Measurements from ENCODE around the gene TMEM187. TPM values are rescaled to one million over a fixed set of nuclear protein-coding genes. Genes with fewer than 3 reads are reported as not detected.

Gene TMEM187
- total and polyA plus RNA-seq, 10 of the 15 experiments (the other 5 are each of a cell fraction or from before 2014, with no cell fraction given), result 0.45 to 8.5 (median 4.1) TPM

DNA sequence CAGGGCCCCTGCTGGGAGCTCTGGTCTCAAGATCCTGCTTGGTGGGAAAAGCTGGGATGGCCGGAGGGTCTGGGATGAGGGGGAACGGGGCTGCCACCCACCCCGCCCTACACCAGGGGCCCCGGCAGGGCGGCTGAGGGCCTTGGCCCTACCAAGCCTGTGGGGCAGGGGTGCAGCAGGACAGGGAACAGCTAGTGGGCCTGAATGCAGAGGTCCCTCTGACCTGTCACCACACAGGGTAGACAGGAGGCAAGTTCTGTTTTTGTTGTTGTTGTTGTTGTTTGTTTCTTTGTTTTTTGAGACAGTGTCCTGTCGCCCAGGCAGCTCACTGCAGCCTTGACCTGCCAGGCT is 27.8 kb upstream of the TMEM187 start:
- ChIA-PET CTCF (interaction anchor here (0.9 to 8.7 kb wide), 4 partner anchors 19 to 105 kb away, joined by 3 to 172 read pairs (median 22); partner anchors contain the start of gene ARHGAP4), SMC1A (ENCODE audit: uncharacterized antibody, unreplicated experiment) (interaction anchor here (0.9 to 6.5 kb wide), 3 partner anchors 20 to 36 kb away, joined by 3 to 61 read pairs (median 4); partner anchors contain the start of gene ARHGAP4), RAD21 (ENCODE audit: unreplicated experiment) (interaction anchor here (0.7 to 4.6 kb wide), 4 partner anchors 16 to 68 kb away, joined by 3 to 59 read pairs (median 3); partner anchors contain the start of gene ARHGAP4), POLR2A (interaction anchor here (0.6 to 2.0 kb wide), 6 partner anchors 16 to 104 kb away, joined by 3 to 9 read pairs (median 4); partner anchors contain the start of gene ARHGAP4)
- H2AFZ ChIP-seq (ENCODE audit: control insufficient read depth, low read depth, low read length), result peak overlapping the region; percentile 60
- FAIRE-seq (no peak), DNase-seq (ENCODE audit: low read depth, low spot score) (no peak), ATAC-seq (peak; percentile 22)
- no peaks in the 10 kb centered on the region for H3K27me3 ChIP-seq (replicated peaks in 1 of 2; ENCODE audit: control insufficient read depth in 2 of 2, insufficient read depth in 2 of 2, low read length in 1 of 2)
- no peaks in the 10 kb centered on the region for H3K79me2 ChIP-seq (ENCODE audit: control insufficient read depth, insufficient read depth, low read length)
- no peak for TF ChIP-seq SPI1 (IDR thresholded peaks at IDR 0.05; ENCODE audit: borderline replicate concordance, insufficient read depth, low read depth, low read length)
- TF ChIP-seq IKZF2 (IDR thresholded peaks at IDR 0.05), result no peak
- TF ChIP-seq CBFB (IDR thresholded peaks at IDR 0.05; ENCODE audit: low read depth), result no peak
- TF ChIP-seq SMAD1 (IDR thresholded peaks at IDR 0.05; ENCODE audit: low read depth, partially characterized antibody), result no peak
- TF ChIP-seq, protein P1, sequence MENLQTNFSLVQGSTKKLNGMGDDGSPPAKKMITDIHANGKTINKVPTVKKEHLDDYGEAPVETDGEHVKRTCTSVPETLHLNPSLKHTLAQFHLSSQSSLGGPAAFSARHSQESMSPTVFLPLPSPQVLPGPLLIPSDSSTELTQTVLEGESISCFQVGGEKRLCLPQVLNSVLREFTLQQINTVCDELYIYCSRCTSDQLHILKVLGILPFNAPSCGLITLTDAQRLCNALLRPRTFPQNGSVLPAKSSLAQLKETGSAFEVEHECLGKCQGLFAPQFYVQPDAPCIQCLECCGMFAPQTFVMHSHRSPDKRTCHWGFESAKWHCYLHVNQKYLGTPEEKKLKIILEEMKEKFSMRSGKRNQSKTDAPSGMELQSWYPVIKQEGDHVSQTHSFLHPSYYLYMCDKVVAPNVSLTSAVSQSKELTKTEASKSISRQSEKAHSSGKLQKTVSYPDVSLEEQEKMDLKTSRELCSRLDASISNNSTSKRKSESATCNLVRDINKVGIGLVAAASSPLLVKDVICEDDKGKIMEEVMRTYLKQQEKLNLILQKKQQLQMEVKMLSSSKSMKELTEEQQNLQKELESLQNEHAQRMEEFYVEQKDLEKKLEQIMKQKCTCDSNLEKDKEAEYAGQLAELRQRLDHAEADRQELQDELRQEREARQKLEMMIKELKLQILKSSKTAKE (IDR thresholded peaks at IDR 0.05; ENCODE audit: low read depth, poor library complexity, severe bottlenecking), result no peak
- no peak for TF ChIP-seq NR2C1 (IDR thresholded peaks at IDR 0.05)
- no peak for TF ChIP-seq NFYA (IDR thresholded peaks at IDR 0.05; ENCODE audit: borderline replicate concordance, low read depth, low read length)
- TF ChIP-seq, protein P2, sequence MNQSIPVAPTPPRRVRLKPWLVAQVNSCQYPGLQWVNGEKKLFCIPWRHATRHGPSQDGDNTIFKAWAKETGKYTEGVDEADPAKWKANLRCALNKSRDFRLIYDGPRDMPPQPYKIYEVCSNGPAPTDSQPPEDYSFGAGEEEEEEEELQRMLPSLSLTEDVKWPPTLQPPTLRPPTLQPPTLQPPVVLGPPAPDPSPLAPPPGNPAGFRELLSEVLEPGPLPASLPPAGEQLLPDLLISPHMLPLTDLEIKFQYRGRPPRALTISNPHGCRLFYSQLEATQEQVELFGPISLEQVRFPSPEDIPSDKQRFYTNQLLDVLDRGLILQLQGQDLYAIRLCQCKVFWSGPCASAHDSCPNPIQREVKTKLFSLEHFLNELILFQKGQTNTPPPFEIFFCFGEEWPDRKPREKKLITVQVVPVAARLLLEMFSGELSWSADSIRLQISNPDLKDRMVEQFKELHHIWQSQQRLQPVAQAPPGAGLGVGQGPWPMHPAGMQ (IDR thresholded peaks at IDR 0.05; ENCODE audit: borderline replicate concordance), result no peak
- no peak for TF ChIP-seq PAX8 (IDR thresholded peaks at IDR 0.05)
- no peak for TF ChIP-seq STAT1 (conservative IDR thresholded peaks at IDR 0.05)
- TF ChIP-seq, protein P3, sequence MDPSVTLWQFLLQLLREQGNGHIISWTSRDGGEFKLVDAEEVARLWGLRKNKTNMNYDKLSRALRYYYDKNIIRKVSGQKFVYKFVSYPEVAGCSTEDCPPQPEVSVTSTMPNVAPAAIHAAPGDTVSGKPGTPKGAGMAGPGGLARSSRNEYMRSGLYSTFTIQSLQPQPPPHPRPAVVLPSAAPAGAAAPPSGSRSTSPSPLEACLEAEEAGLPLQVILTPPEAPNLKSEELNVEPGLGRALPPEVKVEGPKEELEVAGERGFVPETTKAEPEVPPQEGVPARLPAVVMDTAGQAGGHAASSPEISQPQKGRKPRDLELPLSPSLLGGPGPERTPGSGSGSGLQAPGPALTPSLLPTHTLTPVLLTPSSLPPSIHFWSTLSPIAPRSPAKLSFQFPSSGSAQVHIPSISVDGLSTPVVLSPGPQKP (IDR thresholded peaks at IDR 0.05; ENCODE audit: low read depth, low read length), result no peak
- TF ChIP-seq SREBF1 (IDR thresholded peaks at IDR 0.05; ENCODE audit: low read length), result no peak
- no peak for TF ChIP-seq HDAC6 (IDR thresholded peaks at IDR 0.05; ENCODE audit: unreplicated experiment)
- TF ChIP-seq ETV6 (conservative IDR thresholded peaks at IDR 0.05 in 1 of 2, IDR thresholded peaks at IDR 0.05 in 1 of 2; ENCODE audit: borderline replicate concordance in 1 of 2, low read depth in 1 of 2), result no peak
- TF ChIP-seq SMARCA5 (IDR thresholded peaks at IDR 0.05), result no peak
- TF ChIP-seq, protein P4, sequence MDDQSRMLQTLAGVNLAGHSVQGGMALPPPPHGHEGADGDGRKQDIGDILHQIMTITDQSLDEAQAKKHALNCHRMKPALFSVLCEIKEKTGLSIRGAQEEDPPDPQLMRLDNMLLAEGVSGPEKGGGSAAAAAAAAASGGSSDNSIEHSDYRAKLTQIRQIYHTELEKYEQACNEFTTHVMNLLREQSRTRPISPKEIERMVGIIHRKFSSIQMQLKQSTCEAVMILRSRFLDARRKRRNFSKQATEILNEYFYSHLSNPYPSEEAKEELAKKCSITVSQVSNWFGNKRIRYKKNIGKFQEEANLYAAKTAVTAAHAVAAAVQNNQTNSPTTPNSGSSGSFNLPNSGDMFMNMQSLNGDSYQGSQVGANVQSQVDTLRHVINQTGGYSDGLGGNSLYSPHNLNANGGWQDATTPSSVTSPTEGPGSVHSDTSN (IDR thresholded peaks at IDR 0.05; ENCODE audit: insufficient replicate concordance, low read depth, low read length), result no peak
- in situ Hi-C loops (cut with MboI), result no loop called here
- peak overlapping the region; percentile 47; the same call in 1 of the 2 replicates for H3K4me3 ChIP-seq
- H3K4me1 ChIP-seq (ENCODE audit: control insufficient read depth, insufficient read depth, low read length), result no peaks in the 10 kb centered on the region
- BruUV-seq (replicated peaks), result no TSS peak
- intact Hi-C loops (cut with micrococcal nuclease; ENCODE audit: unreplicated experiment), result loop anchor here (5.0 kb wide), 1 partner anchor 987 kb away; no protein-coding TSS in a partner anchor
- WGBS (ENCODE audit: insufficient coverage, insufficient replicate concordance, low lambda C conversion rate, missing lambda C conversion rate), result 51% methylated on average over 6 of the region's 6 CpGs
- H3K9ac ChIP-seq (ENCODE audit: control insufficient read depth, insufficient read depth, low read length), result no peak overlapping the region; the same call in 1 of the 2 replicates
- H3K4me2 ChIP-seq (ENCODE audit: control insufficient read depth, insufficient read depth), result peak overlapping the region; percentile 68
- no peaks in the 10 kb centered on the region for H4K20me1 ChIP-seq (ENCODE audit: control insufficient read depth, insufficient read depth)
- no peaks in the 10 kb centered on the region for H3K9me3 ChIP-seq (replicated peaks; ENCODE audit: control insufficient read depth, insufficient read depth, low read length)
- no peak overlapping the region for H3K27ac ChIP-seq (ENCODE audit: control insufficient read depth, insufficient read depth)
- peaks cover 0 to 10% of the 10 kb centered on the region in 2 experiments; a peak in 3 of 4 replicates for H3K36me3 ChIP-seq (ENCODE audit: control insufficient read depth in 2 of 2, insufficient read depth in 2 of 2, low read length in 1 of 2)

Measured in GM12878 (cell line).